Measurements from ENCODE around the gene B9D1.

- TF ChIP-seq, protein P1, sequence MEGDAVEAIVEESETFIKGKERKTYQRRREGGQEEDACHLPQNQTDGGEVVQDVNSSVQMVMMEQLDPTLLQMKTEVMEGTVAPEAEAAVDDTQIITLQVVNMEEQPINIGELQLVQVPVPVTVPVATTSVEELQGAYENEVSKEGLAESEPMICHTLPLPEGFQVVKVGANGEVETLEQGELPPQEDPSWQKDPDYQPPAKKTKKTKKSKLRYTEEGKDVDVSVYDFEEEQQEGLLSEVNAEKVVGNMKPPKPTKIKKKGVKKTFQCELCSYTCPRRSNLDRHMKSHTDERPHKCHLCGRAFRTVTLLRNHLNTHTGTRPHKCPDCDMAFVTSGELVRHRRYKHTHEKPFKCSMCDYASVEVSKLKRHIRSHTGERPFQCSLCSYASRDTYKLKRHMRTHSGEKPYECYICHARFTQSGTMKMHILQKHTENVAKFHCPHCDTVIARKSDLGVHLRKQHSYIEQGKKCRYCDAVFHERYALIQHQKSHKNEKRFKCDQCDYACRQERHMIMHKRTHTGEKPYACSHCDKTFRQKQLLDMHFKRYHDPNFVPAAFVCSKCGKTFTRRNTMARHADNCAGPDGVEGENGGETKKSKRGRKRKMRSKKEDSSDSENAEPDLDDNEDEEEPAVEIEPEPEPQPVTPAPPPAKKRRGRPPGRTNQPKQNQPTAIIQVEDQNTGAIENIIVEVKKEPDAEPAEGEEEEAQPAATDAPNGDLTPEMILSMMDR (IDR thresholded peaks at IDR 0.05; ENCODE audit: low read depth, low read length, poor library complexity, severe bottlenecking) = no peak
- no peak for TF ChIP-seq EZH2phosphoT487 (IDR thresholded peaks at IDR 0.05; ENCODE audit: borderline replicate concordance, low read length)
Observed at GRCh38 chr17:19343256-19343630, 19.3 kb downstream of the B9D1 start.
